C1 segment of cervical spinal cord (tissue), 14 donors: Measurements from ENCODE around the gene NLRP6.
"Not testable (repeated sequence)": the region's sequence is repeated elsewhere in the genome, so short reads cannot be mapped to it uniquely, and the experiment has no call there.

ENCODE experiments used
- DNase-seq, 14 donors: peaks; one replicate each; lab custom pipeline; 2025; lab: John Stamatoyannopoulos, UW

Gene NLRP6

DNA sequence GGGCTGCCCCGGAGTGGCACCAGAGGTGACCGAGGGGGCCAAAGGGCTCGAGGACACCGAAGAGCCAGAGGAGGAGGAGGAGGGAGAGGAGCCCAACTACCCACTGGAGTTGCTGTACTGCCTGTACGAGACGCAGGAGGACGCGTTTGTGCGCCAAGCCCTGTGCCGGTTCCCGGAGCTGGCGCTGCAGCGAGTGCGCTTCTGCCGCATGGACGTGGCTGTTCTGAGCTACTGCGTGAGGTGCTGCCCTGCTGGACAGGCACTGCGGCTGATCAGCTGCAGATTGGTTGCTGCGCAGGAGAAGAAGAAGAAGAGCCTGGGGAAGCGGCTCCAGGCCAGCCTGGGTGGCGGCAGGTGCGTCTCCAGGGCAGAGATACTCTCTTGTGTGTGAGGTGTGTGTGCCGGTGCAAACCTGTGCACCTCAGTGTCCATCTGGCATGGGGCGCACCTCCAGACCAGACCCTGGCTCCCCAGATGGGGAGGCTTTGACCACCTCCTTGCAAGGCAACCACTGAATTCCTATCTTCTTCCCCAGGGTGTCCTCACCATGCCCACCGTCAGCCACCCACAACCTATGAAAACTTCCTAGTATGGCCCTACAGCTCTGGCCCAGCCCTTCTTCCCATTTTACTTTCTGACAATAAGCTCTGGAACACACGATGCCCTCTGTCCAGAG, 3.4 kb downstream of the NLRP6 start:
- no peak for DNase-seq

DNA sequence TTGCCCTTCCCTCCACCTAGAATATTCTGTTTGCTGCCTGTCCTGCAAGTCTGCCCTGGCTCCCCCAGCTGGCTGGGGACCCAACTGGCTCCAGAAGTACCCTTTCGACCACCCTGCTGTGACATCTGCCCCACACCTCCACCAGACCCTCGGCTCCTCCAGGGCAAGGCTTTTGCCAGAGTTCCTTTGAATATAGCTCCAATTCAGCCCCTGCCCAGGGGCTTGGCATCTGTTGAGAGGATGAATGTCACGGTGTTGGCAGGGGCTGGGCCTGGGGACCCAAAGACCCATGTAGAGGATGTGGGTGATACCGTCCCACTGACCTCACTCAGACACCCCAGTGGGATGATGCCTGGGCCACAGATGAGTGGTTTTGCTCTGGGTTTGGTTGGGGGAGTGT, 4.0 kb downstream of the NLRP6 start:
- no peak for DNase-seq

DNA sequence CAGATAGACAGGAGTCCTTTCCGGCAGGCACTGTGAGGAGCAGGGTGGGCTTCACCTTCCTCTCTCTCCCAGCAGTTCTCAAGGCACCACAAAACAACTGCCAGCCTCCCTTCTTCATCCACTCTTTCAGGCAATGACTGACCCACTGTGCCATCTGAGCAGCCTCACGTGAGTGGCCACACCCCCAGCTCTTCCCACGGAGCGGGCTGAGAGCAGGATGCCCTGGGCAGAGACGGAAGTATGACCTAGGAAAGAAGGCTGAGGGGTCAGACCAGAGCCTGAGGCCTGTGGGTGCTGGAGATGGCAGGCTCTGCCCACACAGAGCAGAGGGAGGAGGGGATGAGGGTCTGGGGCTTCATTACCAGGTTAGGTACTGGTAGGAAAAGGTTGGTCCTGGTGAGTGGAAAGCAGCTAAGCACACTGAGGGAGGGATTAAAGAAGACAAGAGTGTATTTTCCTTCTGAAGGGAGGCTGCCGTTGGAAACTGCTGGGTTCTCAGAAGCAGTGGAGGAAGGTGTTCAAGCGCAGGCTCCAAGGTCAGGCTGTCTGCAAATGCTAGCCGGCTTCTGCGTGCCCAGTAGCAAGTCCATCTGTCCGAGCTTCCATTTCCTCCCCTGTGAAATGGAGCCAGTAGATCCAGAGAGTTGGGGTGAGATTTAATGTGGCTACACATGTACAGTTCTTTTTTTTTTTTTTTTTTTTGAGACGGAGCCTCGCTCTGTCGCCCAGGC, 4.6 kb downstream of the NLRP6 start:
- DNase-seq, result no peak

DNA sequence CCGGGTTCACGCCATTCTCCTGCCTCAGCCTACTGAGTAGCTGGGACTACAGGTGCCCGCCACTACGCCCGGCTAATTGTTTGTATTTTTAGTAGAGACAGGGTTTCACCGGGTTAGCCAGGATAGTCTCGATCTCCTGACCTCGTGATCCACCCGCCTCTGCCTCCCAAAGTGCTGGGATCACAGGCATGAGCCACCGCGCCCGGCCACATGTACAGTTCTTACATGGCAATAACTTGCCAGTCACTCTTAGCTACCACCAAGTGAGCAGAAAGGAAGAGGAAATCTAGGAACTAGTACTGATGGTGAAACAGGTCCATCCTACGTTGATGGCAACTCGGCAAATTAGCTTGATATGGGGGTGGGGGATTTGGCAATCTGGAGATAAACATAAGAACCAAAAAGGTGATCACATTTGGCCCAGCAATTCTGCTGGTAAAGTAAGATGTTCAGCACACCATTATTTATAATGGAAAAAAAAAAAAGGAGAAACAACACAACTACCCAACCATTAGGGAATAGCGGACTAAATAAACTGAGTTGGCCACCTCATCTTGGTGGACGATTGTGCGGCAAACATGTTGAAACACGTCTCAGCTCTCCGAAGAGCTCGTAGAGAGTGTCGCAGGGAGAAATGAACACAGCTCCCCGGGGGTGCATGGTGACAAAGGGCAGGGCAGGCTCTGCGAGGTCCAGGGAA, 5.3 kb downstream of the NLRP6 start:
- no peak for DNase-seq

DNA sequence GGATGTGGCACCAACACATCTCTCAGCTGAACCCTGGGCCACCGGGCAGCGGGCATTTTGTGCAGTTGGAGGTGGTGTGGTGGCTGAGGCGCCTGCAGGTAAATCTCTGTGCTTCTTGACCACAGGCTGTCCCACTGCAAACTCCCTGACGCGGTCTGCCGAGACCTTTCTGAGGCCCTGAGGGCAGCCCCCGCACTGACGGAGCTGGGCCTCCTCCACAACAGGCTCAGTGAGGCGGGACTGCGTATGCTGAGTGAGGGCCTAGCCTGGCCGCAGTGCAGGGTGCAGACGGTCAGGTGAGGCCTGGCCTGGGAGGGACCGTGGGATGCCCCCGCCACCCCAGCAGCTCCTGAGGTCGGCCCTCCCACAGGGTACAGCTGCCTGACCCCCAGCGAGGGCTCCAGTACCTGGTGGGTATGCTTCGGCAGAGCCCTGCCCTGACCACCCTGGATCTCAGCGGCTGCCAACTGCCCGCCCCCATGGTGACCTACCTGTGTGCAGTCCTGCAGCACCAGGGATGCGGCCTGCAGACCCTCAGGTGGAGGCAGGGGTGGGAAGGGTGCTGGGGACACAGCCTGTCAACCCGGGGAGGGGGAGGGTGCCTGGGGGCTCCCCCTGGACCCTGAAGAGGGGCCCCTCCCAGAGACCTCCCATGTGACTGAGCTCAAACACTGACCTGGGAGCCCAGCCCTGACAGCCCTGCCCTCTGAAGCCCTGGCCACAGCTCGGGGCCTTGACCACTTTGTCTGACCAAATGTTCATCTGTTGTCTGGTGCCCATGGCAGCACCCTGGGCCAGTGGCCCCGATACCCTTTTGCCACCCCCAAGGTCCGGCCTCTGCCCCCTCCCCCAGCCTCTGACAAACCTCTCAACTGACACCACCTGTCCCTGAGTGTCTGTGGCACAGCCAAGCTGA, 6.2 kb downstream of the NLRP6 start:
- DNase-seq, result no peak

DNA sequence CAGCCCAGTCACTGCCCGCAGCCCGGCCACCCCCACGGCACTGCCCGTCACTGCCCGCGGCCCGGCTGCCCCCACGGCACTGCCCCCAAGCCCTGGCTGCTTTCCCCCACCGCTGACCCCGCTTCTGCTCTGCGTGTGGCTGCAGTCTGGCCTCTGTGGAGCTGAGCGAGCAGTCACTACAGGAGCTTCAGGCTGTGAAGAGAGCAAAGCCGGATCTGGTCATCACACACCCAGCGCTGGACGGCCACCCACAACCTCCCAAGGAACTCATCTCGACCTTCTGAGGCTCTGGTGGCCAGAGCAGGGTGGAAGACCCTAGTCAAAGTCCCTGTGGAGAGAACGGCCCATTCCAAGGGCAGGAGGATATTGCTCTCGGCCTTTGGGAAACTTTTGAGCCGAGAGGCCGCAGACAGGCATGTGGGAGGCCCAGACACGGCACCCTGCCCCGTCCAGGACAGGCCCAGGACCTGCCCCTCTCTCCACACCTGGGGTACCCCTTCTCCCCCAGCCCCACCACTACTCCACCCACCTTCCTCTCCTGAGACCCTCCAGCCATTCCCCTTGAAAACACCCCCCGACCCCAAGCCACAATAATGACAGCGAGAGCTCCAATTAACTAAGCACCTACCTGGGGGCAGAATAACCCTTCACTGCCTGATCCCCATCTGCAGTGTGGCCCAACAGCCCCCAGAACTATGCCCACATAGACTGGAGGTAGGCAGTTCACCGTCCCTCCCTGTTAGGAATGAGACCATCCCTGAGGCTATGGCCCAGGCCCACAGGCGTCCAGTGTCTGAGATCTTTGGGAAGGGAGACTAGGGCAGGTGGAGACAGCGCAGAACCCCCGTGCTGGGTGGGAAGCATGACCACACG, 7.0 kb downstream of the NLRP6 start:
- no peak for DNase-seq

DNA sequence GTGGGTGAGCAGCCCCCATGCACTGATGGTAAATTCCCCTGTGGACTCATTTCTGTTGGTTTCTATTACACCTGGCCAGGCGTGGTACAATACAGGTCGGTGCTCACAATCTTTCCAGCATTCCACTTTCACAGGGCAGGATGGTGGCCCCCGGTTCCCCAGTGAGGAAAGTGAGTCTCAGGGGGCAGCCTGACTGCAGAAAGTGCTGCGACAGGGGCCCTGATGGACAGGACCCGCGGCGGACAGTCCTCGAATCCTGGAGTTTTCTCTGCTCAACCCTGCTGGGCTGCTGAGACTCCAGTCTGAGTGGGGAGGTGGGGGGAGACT, 7.7 kb downstream of the NLRP6 start:
- DNase-seq, result no peak

DNA sequence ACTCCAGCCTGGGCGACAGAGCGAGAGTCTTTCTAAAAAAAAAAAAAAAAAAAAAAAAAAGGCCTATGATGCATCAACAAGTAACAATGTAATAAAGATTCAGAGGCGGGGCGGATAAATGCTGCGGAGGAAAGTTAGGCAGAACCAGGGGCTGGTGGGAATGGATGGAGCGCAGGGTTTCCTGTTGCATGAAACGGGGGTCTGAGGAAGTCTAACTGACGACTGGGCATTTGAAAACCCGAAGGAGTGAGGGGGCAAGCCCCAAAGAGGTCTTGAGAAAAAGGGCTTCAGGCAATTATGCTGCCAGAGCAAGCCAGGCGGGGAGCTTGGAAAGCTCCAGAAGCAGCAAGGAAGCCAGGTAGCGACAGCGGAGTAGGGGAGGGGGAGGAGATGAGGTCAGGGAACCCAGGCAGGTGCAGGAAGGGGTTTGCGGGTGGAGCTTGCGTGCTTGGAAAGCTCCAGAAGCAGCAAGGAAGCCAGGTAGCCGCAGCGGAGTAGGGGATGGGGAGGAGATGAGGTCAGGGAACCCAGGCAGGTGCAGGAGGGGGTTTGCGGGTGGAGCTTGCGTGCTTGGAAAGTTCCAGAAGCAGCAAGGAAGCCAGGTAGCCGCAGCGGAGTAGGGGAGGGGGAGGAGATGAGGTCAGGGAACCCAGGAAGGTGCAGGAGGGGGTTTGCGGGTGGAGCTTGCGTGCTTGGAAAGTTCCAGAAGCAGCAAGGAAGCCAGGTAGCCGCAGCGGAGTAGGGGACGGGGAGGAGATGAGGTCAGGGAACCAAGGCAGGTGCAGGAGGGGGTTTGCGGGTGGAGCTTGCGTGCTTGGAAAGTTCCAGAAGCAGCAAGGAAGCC, 9.0 kb downstream of the NLRP6 start:
- DNase-seq, result not testable (repeated sequence)

DNA sequence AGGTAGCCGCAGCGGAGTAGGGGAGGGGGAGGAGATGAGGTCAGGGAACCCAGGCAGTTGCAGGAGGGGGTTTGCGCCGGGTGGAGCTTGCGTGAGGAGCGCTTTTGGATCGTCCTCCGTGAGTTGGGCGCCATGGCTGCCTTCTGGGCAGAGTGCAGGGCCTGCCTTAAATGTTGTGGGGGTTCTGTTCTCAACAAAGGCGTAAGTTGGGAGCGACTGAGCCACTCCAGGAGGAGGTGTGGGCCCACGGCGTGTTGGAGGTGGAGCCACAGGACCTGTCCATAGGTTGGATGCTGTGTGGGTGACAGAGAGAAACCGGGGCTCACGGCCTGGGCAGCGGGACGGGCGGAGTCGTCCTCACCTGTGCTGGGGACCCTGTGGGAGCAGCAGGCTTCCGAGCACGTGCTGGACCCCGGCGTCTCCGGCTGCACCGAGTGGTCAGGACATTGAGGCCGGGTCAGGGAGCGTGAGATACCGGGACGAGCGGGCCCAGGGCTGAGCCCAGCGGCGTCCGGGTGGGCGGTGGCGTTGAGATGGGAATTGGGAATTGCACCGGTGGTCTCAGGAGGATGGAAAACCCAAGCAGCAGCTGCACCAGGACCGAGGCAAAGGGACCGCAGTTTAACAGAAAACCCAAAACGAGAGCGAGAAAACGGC, 9.7 kb downstream of the NLRP6 start:
- DNase-seq, result no peak

DNA sequence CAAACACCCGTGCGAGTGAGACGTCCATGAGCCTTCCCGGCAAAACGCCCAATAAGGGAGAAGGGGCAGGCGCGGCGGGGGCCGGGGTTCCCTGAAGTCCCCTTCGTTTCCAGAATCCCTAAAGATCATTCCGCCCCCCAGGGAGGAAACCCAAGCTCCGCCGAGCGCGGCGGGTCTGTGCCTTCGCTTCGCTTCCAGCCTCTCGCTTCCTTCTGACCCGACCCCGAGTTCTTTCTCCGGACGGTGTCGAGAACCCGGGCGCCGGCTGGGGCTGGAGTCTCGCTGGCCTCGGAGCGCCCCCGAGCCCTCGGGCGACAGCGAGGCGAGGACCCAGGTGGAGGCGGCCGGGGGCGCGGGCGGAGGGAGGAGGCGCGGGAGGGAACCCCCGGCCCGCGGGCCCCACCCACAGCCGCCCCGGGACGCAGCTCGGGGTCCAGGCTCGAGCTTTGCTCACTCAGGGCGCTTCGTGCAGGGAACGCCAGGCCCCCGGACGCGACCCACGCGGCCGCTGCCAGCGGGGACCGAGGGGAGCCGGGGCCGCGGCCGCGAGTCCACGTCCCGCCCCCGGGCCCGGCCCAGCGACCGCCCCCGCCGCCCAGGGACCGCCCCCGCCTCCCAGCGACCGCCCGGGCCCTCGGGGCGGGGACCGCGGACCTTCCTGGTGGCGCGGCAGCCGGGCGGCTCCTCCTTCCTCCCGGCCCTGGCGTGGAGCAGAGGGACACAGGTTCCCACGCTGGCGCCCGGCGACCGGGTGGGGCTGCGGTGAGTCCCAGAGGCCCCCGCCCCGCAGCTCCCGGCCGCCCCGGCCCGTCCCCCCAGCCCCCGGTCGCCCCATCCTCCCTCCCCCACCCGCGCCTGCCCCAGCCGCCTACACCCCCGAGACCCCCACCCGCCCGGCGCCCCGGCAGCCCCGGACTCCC, 10.5 kb downstream of the NLRP6 start, which contains the start of gene PGGHG:
TSS of gene PGGHG (plus strand) at position 649 of the 920 bp plus-strand sequence. CDS start 691 bp downstream, outside the sequence.
- DNase-seq, result peak in 1 of 14 donors; percentile 38

DNA sequence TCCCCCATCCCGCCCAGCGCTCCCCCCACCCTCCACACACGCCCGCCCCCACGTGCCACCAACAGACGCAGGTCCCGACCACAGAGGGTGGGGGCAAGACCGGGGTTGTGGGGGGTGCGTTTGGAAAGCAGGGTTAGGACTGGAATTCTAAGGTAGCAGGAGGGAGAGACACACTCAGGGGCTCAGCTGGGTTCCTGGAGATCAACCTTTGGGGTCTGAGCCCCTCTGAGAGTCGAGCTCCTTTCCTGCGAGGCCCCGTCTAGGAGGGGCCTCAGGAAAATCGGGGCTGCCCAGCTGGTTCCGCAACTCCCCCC, 11.1 kb downstream of the NLRP6 start:
- no peak for DNase-seq

DNA sequence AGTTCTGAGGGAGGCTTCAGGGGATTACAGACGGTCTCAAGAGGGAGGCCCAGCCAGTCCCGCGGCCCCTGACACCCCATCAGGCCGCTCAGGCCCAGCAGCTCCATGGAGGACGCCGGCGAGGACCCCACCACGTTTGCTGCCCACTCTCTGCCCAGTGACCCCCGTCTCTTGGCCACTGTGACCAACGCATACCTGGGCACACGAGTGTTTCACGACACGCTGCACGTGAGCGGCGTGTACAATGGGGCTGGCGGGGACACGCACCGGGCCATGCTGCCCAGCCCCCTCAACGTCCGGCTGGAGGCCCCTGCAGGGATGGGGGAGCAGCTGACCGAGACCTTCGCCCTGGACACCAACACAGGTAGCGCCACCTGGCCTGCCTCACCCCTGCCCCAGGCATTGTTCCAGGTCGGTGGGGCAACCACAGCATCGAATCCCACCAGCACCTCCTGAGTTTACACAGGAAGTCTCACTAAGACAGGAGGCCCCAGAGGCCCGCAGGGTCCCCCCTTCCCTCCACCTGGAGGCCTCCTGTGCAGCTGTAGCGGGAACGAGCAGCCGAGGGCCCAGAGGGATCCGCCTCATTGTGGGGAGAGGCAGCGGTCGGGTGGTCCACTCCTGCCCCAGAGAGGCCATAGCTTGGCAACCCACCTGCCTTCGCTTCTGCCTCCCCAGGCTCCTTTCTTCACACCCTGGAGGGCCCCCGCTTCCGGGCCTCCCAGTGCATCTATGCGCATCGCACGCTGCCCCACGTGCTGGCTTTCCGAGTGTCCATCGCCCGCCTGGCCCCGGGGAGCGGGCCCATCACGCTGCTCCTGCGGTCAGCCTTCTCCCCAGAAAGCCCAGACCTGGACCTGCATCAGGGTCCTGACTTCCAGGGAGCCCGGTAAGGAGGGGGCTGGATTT, 11.8 kb downstream of the NLRP6 start:
- DNase-seq, result no peak

DNA sequence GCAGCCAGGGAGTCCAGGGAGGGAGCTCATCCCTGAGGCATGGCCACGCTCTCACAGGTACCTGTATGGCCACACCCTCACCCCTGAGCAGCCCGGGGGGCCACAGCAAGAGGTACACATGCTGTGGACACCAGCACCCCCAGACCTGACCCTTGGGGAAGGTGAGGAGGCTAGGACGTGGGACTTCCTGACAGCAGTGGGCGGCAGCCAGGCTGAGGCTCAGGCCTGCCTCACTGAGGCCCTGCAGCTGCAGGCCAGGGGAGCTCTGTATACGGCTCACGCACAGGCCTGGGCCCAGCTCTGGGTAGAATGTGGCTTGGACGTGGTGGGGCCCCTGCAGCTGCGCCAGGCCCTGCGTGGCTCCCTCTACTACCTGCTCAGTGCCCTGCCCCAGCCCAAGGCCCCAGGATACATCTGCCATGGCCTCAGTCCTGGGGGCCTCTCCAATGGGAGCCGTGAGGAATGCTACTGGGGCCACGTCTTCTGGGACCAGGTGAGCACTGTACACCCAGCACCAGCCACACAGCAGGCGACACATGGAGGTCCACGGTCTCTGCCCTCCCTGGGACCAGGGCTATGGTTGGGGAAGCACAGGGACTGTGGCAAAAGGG, 12.5 kb downstream of the NLRP6 start:
- no peak for DNase-seq

DNA sequence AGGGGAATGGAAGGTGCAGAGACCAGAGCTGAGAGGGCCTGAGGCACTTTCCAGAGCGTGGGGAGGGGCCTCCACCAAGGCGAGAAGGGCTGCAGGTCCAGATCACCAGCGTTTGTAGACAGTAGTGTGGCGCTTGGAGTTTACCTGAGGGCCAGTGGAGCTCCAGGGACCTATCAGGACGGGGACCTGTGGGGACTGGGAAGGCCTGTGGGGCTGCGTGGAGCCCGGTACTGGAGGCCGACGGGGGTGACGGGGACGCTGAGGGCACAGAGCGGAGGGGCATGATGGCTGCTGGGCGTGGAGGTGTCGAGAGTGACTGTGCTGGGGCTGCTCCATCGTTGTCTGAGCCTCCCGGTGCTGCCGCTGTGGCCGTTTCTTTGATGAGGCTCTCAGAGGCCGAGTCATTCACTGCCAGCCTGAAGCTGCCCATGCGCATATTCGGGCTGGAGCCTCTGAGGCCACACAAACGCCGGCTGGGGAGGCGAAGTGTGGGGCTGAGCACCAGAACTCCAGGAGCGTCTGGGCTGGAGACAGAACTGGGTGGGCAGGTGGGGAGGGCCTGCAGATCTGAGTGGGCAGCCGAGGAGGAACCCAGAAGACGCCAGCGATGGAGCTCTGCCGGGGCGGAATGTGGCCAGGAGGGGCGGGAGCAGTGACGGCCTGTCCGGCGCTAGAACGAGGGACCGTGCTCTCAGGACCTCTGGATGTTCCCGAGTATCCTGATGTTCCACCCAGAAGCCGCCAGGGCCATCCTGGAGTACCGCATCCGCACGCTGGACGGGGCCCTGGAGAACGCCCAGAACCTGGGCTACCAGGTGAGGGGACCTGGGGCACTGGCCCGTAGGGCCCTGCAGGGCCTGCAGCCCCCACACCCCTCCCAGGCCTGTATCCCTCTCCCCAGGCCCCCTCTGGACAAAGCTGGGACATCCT, 13.3 kb downstream of the NLRP6 start:
- DNase-seq, result no peak

DNA sequence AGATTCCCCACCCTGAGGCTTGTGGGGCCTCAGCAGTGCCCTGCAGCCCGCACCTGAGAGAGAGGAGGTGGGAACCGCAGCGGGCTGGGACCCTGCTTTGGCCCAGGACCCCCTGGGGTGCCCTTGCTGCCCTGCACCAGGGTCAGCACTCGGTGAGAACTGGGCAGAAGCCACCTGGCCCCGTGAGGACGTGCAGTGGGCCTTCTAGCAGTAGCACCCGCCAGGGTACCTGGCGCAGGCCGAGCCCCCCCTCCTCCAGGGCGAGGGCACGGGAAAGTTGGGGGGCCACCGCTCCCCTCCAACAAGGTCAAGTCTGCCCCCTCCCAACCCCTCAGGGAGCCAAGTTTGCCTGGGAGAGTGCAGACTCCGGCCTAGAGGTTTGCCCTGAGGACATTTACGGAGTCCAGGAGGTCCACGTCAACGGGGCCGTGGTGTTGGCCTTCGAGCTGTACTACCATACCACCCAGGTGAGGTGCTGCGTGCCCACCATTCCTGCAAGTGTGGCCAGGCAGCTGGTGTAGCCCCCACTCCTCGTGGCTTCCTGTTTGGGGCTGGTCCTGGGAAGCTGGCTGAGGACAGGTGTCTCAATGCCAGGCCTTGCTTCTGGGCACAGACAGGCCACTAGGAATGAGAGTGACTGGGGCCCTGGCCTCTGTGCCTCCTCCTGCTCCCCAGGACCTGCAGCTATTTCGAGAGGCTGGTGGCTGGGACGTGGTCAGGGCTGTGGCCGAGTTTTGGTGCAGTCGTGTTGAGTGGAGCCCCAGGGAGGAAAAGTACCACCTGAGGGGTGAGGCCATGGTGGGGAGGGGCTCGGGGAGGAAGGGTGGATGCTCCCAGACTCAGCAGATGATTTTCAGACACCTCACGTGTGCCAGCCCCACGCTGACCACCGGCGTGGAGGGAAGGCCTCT, 14.3 kb downstream of the NLRP6 start:
- DNase-seq, result no peak
